Measurements from ENCODE around the gene POLR1F.

The POLR1F gene

GRCh38 chr7:19728716-19729115 is 19.9 kb upstream of the POLR1F start:
- H3K36me3 ChIP-seq (ENCODE audit: low read length): no peaks in the 10 kb centered on the region
- H4K20me1 ChIP-seq (ENCODE audit: low read depth, low read length): no peaks in the 10 kb centered on the region
- no peaks in the 10 kb centered on the region for H3F3A ChIP-seq (ENCODE audit: insufficient read depth)
- no peak overlapping the region for H2AFZ ChIP-seq (ENCODE audit: low read depth, low read length, severe bottlenecking)
- H3K27ac ChIP-seq (ENCODE audit: low read depth, low read length): no peak overlapping the region
- H3K4me3 ChIP-seq (ENCODE audit: insufficient read depth, low read length, poor library complexity, severe bottlenecking): no peak overlapping the region
- H3K9ac ChIP-seq (ENCODE audit: low read length): no peak overlapping the region
- no peaks in the 10 kb centered on the region for H3K9me3 ChIP-seq (ENCODE audit: insufficient read depth, low read length)
- H3K79me2 ChIP-seq (ENCODE audit: insufficient read depth, low read length): no peaks in the 10 kb centered on the region
- no peak for TF ChIP-seq CTCF (IDR thresholded peaks at IDR 0.05; ENCODE audit: insufficient read depth, low read length, poor library complexity, severe bottlenecking)
- no peak for TF ChIP-seq EZH2phosphoT487 (conservative IDR thresholded peaks at IDR 0.05; ENCODE audit: low read length)
- no peaks in the 10 kb centered on the region for H3K9me2 ChIP-seq (replicated peaks; ENCODE audit: insufficient read depth, low read length)
- no peak overlapping the region for H3K4me2 ChIP-seq (ENCODE audit: low read depth, low read length, poor library complexity, severe bottlenecking)
- H3K27me3 ChIP-seq (ENCODE audit: low read length): no peaks in the 10 kb centered on the region

GRCh38 chr7:19725770-19726169 is 16.9 kb upstream of the POLR1F start:
- H3F3A ChIP-seq (ENCODE audit: insufficient read depth): no peaks in the 10 kb centered on the region

GRCh38 chr7:19715499-19715898 is 6.7 kb upstream of the POLR1F start:
- H3K36me3 ChIP-seq (ENCODE audit: low read length): no peaks in the 10 kb centered on the region

More at GRCh38 chr7:19725770-19726169, 16.9 kb upstream of the POLR1F start:
- no peak overlapping the region for H3K9ac ChIP-seq (ENCODE audit: low read length)
- TF ChIP-seq CTCF (IDR thresholded peaks at IDR 0.05; ENCODE audit: insufficient read depth, low read length, poor library complexity, severe bottlenecking) (no peak), EZH2phosphoT487 (conservative IDR thresholded peaks at IDR 0.05; ENCODE audit: low read length) (no peak)
- H2AFZ ChIP-seq (ENCODE audit: low read depth, low read length, severe bottlenecking): no peak overlapping the region
- H4K20me1 ChIP-seq (ENCODE audit: low read depth, low read length): no peaks in the 10 kb centered on the region
- H3K79me2 ChIP-seq (ENCODE audit: insufficient read depth, low read length): no peaks in the 10 kb centered on the region
- H3K36me3 ChIP-seq (ENCODE audit: low read length): no peaks in the 10 kb centered on the region
- H3K27ac ChIP-seq (ENCODE audit: low read depth, low read length): no peak overlapping the region
- H3K9me3 ChIP-seq (ENCODE audit: insufficient read depth, low read length): no peaks in the 10 kb centered on the region
- H3K27me3 ChIP-seq (ENCODE audit: low read length): no peaks in the 10 kb centered on the region; the same call in 1 of the 2 replicates
- no peak overlapping the region for H3K4me2 ChIP-seq (ENCODE audit: low read depth, low read length, poor library complexity, severe bottlenecking)
- no peaks in the 10 kb centered on the region for H3K9me2 ChIP-seq (replicated peaks; ENCODE audit: insufficient read depth, low read length)
- H3K4me3 ChIP-seq (ENCODE audit: insufficient read depth, low read length, poor library complexity, severe bottlenecking): no peak overlapping the region

More at GRCh38 chr7:19715499-19715898, 6.7 kb upstream of the POLR1F start:
- no peaks in the 10 kb centered on the region for H3K9me3 ChIP-seq (ENCODE audit: insufficient read depth, low read length)
- TF ChIP-seq EZH2phosphoT487 (conservative IDR thresholded peaks at IDR 0.05; ENCODE audit: low read length): no peak
- no peak for TF ChIP-seq CTCF (IDR thresholded peaks at IDR 0.05; ENCODE audit: insufficient read depth, low read length, poor library complexity, severe bottlenecking)
- no peaks in the 10 kb centered on the region for H3K79me2 ChIP-seq (ENCODE audit: insufficient read depth, low read length)
- no peak overlapping the region for H3K4me2 ChIP-seq (ENCODE audit: low read depth, low read length, poor library complexity, severe bottlenecking)
- H3K9ac ChIP-seq (ENCODE audit: low read length): no peak overlapping the region
- H3F3A ChIP-seq (ENCODE audit: insufficient read depth): no peaks in the 10 kb centered on the region
- H3K4me3 ChIP-seq (ENCODE audit: insufficient read depth, low read length, poor library complexity, severe bottlenecking): no peak overlapping the region
- no peaks in the 10 kb centered on the region; the same call in 1 of the 2 replicates for H4K20me1 ChIP-seq (ENCODE audit: low read depth, low read length)
- no peaks in the 10 kb centered on the region for H3K9me2 ChIP-seq (replicated peaks; ENCODE audit: insufficient read depth, low read length)
- no peak overlapping the region for H3K27ac ChIP-seq (ENCODE audit: low read depth, low read length)
- no peaks in the 10 kb centered on the region; the same call in 1 of the 2 replicates for H3K27me3 ChIP-seq (ENCODE audit: low read length)
- H2AFZ ChIP-seq (ENCODE audit: low read depth, low read length, severe bottlenecking): peak overlapping the region; percentile 3

Data from SU-DHL-6 (cell line).